ENCODE data around the gene TEAD1. TPM values are rescaled to one million over a fixed set of nuclear protein-coding genes. Genes with fewer than 3 reads are reported as not detected.

Gene TEAD1
- total RNA-seq, 4 donors from 2014 or later = 46.1 to 175 (median 126) TPM

DNA sequence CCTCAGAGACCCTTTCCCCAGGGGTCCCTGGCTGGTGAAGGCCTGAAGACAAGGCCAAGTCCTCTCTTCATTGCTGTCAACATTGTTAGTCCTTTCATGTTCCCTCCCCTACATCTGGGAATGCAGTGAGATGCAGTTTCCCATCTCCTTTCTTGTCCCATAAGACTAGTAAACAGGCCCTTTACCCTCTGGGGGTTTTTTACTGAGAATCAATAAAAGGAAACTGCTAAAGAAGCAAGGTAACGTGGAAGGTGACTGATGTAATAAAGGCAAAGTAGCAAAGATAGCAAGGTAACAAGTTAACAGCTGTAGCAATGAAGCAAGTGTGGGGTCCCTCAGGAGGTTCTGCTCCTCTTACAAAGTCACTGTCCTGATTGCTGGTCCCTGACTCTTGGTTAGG is 37.3 kb downstream of the TEAD1 start:
- Histone ChIP-seq H3K9me3 (no peaks in the 10 kb centered on the region), H3K4me1 (peaks cover 71 to 85% of the 10 kb centered on the region in 2 donors), H3K27me3 (no peaks in the 10 kb centered on the region), H3K27ac (peak overlapping the region in 2 of 4 donors; percentile 5 to 24), H3K4me3 (no peak overlapping the region), H3K36me3 (no peaks in the 10 kb centered on the region)
- no peak for TF ChIP-seq POLR2A (IDR thresholded peaks at IDR 0.05)
- TF ChIP-seq, protein P1, sequence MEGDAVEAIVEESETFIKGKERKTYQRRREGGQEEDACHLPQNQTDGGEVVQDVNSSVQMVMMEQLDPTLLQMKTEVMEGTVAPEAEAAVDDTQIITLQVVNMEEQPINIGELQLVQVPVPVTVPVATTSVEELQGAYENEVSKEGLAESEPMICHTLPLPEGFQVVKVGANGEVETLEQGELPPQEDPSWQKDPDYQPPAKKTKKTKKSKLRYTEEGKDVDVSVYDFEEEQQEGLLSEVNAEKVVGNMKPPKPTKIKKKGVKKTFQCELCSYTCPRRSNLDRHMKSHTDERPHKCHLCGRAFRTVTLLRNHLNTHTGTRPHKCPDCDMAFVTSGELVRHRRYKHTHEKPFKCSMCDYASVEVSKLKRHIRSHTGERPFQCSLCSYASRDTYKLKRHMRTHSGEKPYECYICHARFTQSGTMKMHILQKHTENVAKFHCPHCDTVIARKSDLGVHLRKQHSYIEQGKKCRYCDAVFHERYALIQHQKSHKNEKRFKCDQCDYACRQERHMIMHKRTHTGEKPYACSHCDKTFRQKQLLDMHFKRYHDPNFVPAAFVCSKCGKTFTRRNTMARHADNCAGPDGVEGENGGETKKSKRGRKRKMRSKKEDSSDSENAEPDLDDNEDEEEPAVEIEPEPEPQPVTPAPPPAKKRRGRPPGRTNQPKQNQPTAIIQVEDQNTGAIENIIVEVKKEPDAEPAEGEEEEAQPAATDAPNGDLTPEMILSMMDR (IDR thresholded peaks at IDR 0.05 in 4 of 5, conservative IDR thresholded peaks at IDR 0.05 in 1 of 5) = no peak
- intact Hi-C loops (cut with DNase I; ENCODE audit: low total_unique reads) = no loop called here
- ATAC-seq (no peak), DNase-seq (no peak)
- in situ Hi-C loops (cut with MboI; ENCODE audit: low sequenced_read_pairs in 4 of 4) = no loop called here

DNA sequence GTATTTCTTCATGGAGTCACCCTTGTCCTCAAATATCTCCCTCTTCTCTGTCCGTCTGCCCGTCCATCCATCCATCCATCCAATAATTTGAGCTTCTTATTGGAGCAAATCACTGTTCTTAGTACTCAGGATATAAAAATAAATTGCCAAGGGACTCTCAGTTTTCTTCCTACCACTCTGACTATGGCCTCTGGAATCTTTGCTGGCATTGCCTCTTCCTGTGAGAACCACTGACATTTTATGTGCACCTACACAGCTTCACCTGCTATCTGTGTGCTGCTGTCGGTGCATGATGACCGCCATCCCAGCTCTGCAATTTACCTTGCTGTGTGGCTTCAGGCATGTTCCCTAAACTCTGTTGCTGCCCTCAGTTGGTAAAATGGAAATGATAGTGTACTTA is 37.9 kb downstream of the TEAD1 start:
- H3K27me3 ChIP-seq = no peaks in the 10 kb centered on the region
- intact Hi-C loops (cut with DNase I; ENCODE audit: low total_unique reads) = no loop called here
- H3K27ac ChIP-seq = peak overlapping the region in 2 of 4 donors; percentile 5 to 24
- H3K36me3 ChIP-seq = no peaks in the 10 kb centered on the region
- TF ChIP-seq POLR2A (IDR thresholded peaks at IDR 0.05) = no peak
- TF ChIP-seq, protein P1 (IDR thresholded peaks at IDR 0.05 in 4 of 5, conservative IDR thresholded peaks at IDR 0.05 in 1 of 5) = no peak
- H3K9me3 ChIP-seq = no peaks in the 10 kb centered on the region
- no peak overlapping the region for H3K4me3 ChIP-seq
- H3K4me1 ChIP-seq = peaks cover 72 to 85% of the 10 kb centered on the region in 2 donors
- ATAC-seq (peak in 1 of 2 donors; percentile 51), DNase-seq (no peak)
- in situ Hi-C loops (cut with MboI; ENCODE audit: low sequenced_read_pairs in 4 of 4) = no loop called here

DNA sequence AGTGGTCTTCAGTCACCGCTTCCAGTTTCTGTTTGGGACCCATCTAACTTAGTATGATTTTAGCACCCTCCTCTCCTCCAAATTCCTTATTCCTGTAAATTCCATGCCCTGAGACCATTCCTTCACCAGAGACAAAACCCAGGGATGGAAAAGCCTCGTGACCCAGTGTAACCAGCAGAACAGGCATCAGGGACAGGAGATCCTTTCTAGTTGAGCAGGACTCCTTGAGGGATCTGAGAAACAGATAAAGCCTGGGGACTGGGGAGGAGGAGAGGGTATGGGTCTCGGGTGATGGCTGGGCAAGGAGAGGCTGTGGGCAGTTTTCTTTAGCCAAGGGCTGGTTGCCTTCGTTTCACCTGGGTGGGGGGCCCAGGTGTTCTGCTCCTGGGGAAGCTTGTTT is 40.9 kb downstream of the TEAD1 start:
- H3K27me3 ChIP-seq = no peaks in the 10 kb centered on the region
- DNase-seq (no peak), ATAC-seq (no peak)
- H3K9me3 ChIP-seq = no peaks in the 10 kb centered on the region
- intact Hi-C loops (cut with DNase I; ENCODE audit: low total_unique reads) = no loop called here
- H3K27ac ChIP-seq = no peak overlapping the region
- in situ Hi-C loops (cut with MboI; ENCODE audit: low sequenced_read_pairs in 4 of 4) = no loop called here
- H3K4me1 ChIP-seq = peaks cover 69 to 85% of the 10 kb centered on the region in 2 donors
- H3K36me3 ChIP-seq = no peaks in the 10 kb centered on the region
- no peak for TF ChIP-seq POLR2A (IDR thresholded peaks at IDR 0.05)
- TF ChIP-seq, protein P1 (IDR thresholded peaks at IDR 0.05 in 4 of 5, conservative IDR thresholded peaks at IDR 0.05 in 1 of 5) = no peak
- no peak overlapping the region for H3K4me3 ChIP-seq

DNA sequence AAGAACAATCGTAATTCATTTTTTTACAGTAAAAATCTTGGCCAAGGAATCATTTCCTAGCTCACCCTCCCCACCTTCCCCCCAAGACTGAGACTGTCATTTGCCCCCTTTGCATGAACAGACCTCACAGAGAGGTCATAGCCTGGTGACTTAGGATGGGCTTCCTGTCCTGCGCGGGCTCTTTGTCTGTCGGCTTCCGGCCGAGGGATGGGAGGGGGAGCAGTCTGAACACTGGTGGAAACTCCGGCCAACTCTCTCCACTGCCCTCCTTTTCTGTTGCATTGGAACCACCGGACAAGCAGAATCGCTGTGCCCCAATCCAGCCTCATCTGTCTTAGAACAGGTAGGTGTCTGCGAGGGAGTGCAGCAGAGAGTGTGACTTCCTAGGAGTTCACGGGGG is 41.7 kb downstream of the TEAD1 start:
- TF ChIP-seq, protein P1 (IDR thresholded peaks at IDR 0.05 in 4 of 5, conservative IDR thresholded peaks at IDR 0.05 in 1 of 5) = no peak
- TF ChIP-seq POLR2A (IDR thresholded peaks at IDR 0.05) = no peak
- in situ Hi-C loops (cut with MboI; ENCODE audit: low sequenced_read_pairs in 4 of 4) (no loop called here), intact Hi-C loops (cut with DNase I; ENCODE audit: low total_unique reads) (no loop called here)
- Histone ChIP-seq H3K9me3 (no peaks in the 10 kb centered on the region), H3K36me3 (no peaks in the 10 kb centered on the region), H3K4me3 (no peak overlapping the region), H3K4me1 (peaks cover 75 to 91% of the 10 kb centered on the region in 2 donors), H3K27me3 (no peaks in the 10 kb centered on the region), H3K27ac (no peak overlapping the region)
- DNase-seq = no peak
- ATAC-seq = no peak

DNA sequence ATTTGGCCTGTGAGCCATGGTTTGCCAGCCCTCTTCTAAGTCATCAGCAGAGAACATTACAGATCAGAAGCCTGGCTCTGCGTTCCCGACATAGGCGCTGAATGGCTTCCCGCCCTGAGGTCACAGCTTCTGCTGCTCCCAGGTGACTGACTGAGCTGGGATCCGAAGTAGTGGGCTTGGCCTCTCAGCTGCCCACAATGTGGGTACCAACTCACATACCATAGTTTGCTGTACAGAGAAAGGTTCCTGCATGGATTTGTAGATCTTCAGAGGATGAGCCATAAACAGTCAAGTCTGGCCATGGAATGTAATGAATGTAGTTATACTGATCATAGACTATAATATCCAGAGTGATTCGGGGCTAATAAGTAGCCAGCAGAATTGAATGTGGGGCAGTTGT is 42.6 kb downstream of the TEAD1 start:
- Histone ChIP-seq H3K27me3 (no peaks in the 10 kb centered on the region), H3K36me3 (no peaks in the 10 kb centered on the region), H3K4me1 (peaks cover 77 to 94% of the 10 kb centered on the region in 2 donors), H3K27ac (peak overlapping the region in 1 of 4 donors; percentile 10), H3K4me3 (no peak overlapping the region), H3K9me3 (no peaks in the 10 kb centered on the region)
- no peak for ATAC-seq
- no peak for DNase-seq
- TF ChIP-seq POLR2A (IDR thresholded peaks at IDR 0.05) = no peak
- TF ChIP-seq, protein P1 (IDR thresholded peaks at IDR 0.05 in 4 of 5, conservative IDR thresholded peaks at IDR 0.05 in 1 of 5) = no peak
- in situ Hi-C loops (cut with MboI; ENCODE audit: low sequenced_read_pairs in 4 of 4) = no loop called here
- intact Hi-C loops (cut with DNase I; ENCODE audit: low total_unique reads) = no loop called here

Measured in gastrocnemius medialis (tissue), 4 donors.